T-helper 17 cell (primary cell): Measurements from ENCODE around the gene SFR1. TPM values are rescaled to one million over a fixed set of nuclear protein-coding genes. Genes with fewer than 3 reads are reported as not detected.
A peak's percentile ranks its signal among the peaks of the same experiment; 100 is the strongest.

Source experiments
- ATAC-seq: fragments of 150-1000 bp; cut with Tn5 transposase; 2 replicates; pipeline ENCODE4 v1.10.0; 2021; ENCODE audit warnings: mild to moderate bottlenecking, moderate library complexity
- DNase-seq, 3 donors: peaks; one replicate each; pipeline versions ENCODE4 v3.0.0 to v3.0.0-alpha.2; 2020 to 2021
- H3K9me3 ChIP-seq: one replicate; pipeline ENCODE4 v1.7.0; 2013; ENCODE audit warnings: low read length, mild to moderate bottlenecking; ENCODE audit not compliant: control insufficient read depth, poor library complexity, severe bottlenecking
- H3K27ac Mint-ChIP-seq: one replicate; pipeline ENCODE4 v1.8.0; 2022; ENCODE audit warnings: mild to moderate bottlenecking, moderate library complexity, mixed read lengths
- H3K27me3 Mint-ChIP-seq: one replicate; pipeline ENCODE4 v1.8.0; 2022; ENCODE audit warnings: mixed read lengths
- H3K36me3 Mint-ChIP-seq: one replicate; pipeline ENCODE4 v1.8.0; 2022; ENCODE audit warnings: low read depth, mixed read lengths
- H3K4me1 Mint-ChIP-seq: one replicate; pipeline ENCODE4 v1.8.0; 2022; ENCODE audit warnings: mild to moderate bottlenecking, mixed read lengths
- H3K4me3 Mint-ChIP-seq: one replicate; pipeline ENCODE4 v1.8.0; 2022; ENCODE audit warnings: mild to moderate bottlenecking, moderate library complexity, mixed read lengths
- total RNA-seq, 4 donors: library from RNA in 2 of 4; stranded (reverse) in 2 of 4; gene quantifications; one replicate each; pipeline ENCODE4 v1.2.3 and lab custom pipeline; 2022 to 2026

Gene SFR1
- total RNA-seq, 2 donors from 2014 or later = 10.9 to 16.3 TPM

DNA sequence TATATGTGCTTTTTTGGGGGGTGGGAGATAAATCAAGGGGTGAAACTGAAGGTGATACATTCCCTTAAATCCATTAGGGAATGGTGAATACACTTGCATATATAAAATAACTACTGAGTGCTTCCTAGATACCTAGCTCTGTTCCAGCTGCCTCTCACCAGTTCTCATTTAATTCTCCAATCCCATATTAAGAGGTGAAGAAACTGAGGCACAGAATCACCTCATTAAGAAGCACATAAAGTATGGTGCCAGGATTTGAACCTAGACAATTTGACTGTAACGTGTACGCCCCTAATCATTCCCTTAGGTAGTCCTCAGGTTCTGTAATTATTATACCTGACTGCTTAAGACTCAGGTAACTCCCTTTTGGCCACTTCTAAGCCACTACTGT lies 1.5 kb upstream of the SFR1 start:
- Mint-ChIP-seq H3K4me1 (peaks cover 13% of the 10 kb centered on the region), H3K36me3 (no peaks in the 10 kb centered on the region), H3K27me3 (peaks cover 6% of the 10 kb centered on the region), H3K27ac (peak overlapping the region; percentile 98), H3K4me3 (peak overlapping the region; percentile 90)
- H3K9me3 ChIP-seq = no peaks in the 10 kb centered on the region
- DNase-seq = no peak
- no peak for ATAC-seq

DNA sequence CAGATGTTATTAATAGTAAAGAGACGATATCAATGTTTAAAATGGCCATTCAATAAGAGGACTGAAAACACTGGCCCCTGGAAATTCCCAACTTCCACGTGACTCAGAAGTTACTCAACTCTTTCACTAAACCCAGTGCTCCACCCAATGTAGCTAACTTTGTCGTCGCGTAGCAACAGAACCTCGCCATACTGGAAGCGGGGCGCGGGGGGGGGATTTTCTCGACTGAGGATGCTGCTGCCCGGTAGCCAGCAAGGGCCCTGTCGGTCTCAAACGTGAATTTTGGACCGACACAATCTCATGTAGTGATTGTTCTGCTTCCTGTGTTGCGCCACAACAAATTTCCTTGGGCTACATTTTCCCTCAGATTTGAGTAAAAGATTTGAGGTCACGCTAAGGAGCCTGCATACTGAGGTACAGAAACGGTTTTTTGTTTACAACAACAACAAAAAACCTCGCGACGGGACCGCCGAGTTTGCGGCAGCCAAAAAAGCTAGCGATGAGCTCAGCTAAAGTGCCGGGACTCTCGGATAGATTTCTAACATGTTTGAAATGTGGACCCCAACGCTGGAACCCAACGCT lies 977 bp upstream of the SFR1 start:
- H3K27me3 Mint-ChIP-seq = peaks cover 6% of the 10 kb centered on the region
- DNase-seq (peak; percentile 65 to 87 (median 79)), ATAC-seq (peak; percentile 54)
- peaks cover 13% of the 10 kb centered on the region for H3K4me1 Mint-ChIP-seq
- H3K36me3 Mint-ChIP-seq = no peaks in the 10 kb centered on the region
- H3K27ac Mint-ChIP-seq = peak overlapping the region; percentile 98
- H3K9me3 ChIP-seq = no peaks in the 10 kb centered on the region
- H3K4me3 Mint-ChIP-seq = peak overlapping the region; percentile 90

DNA sequence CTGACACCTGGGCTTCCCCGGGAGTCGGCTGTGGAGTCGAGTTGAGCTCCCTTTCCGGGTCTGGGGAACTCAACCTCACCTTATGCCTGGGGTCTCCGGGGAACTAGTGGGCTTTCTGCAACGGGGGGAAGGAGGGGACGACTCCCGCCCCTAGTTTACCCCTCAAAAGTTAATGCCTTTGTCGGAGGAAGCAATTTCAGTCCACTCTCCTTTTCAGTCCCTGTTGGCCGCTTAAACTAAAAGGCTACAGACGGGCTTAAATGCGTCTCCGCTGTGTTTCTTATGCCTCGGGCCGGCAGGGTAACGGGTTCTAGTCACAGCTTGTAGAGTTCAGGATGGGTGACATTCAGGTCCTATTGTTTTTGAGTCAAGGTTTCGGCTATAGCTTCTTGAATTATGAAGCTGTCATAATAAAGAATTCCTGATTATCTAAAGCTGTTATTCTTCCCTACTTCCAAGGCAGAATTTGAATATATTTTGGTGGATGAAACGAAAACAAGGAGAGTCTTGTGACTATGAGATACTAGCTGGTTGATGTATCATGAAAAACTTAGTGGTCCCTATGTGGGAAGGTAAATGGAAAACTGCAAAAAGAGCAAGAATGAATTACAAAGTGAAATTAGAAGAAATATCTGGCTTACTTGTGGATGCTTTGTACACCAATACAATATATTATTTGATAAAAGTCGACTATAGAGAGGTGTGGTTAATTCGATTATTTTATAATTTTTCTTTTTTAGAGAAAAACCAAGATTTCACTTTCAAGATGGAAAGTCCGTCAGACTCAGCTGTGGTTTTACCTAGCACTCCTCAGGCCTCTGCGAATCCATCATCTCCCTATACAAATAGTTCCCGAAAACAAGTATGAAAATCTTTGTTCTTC lies 495 bp downstream of the SFR1 start:
- H3K27ac Mint-ChIP-seq = peak overlapping the region; percentile 98
- peak overlapping the region; percentile 90 for H3K4me3 Mint-ChIP-seq
- DNase-seq = no peak
- H3K9me3 ChIP-seq = no peaks in the 10 kb centered on the region
- peaks cover 13% of the 10 kb centered on the region for H3K4me1 Mint-ChIP-seq
- no peak for ATAC-seq
- H3K36me3 Mint-ChIP-seq = no peaks in the 10 kb centered on the region
- H3K27me3 Mint-ChIP-seq = no peaks in the 10 kb centered on the region

DNA sequence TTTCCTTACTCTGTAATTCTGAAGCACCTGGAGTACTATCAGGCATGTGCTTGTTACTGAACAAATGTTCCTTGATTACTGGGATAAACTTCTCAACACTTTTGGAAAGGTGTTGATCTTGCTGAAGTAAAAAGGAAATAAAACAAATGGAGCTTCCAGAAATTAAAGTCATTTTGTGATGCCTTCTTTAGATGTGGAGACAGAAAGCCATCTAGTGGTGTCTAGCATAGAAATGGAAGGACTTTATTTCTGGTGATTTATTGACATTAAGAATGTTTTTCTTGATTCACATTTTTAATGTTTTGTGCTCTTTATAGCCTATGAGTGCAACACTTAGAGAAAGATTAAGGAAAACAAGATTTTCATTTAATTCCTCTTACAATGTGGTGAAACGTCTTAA lies 1.4 kb downstream of the SFR1 start:
- H3K36me3 Mint-ChIP-seq = no peaks in the 10 kb centered on the region
- no peak overlapping the region for H3K4me3 Mint-ChIP-seq
- H3K27ac Mint-ChIP-seq = peak overlapping the region; percentile 6
- peaks cover 13% of the 10 kb centered on the region for H3K4me1 Mint-ChIP-seq
- ATAC-seq (no peak), DNase-seq (no peak)
- H3K9me3 ChIP-seq = no peaks in the 10 kb centered on the region
- no peaks in the 10 kb centered on the region for H3K27me3 Mint-ChIP-seq

DNA sequence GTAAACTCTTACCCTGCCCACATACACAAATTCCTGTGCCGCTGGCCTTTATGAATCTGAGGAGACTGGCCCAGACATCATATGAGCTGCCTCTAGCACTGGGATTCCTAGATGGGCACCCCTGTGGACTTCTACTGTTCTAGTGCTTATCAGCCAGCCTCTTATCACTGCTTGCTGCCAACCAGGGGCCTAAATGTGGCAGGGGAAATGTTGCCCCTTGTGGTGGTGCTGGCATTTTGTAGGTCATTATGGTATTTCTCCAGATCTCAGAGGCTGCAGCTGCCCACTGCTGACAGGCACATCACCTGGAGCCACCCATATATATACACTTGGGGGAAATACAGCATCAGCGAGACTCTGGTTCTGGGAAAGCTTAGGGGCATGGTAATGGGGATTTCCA lies 5.4 kb downstream of the SFR1 start:
- no peaks in the 10 kb centered on the region for H3K9me3 ChIP-seq
- peaks cover 14% of the 10 kb centered on the region for H3K27me3 Mint-ChIP-seq
- H3K4me3 Mint-ChIP-seq = no peak overlapping the region
- peak; percentile 42 for ATAC-seq
- no peak overlapping the region for H3K27ac Mint-ChIP-seq
- H3K4me1 Mint-ChIP-seq = peaks cover 6% of the 10 kb centered on the region
- H3K36me3 Mint-ChIP-seq = no peaks in the 10 kb centered on the region
- DNase-seq = no peak

DNA sequence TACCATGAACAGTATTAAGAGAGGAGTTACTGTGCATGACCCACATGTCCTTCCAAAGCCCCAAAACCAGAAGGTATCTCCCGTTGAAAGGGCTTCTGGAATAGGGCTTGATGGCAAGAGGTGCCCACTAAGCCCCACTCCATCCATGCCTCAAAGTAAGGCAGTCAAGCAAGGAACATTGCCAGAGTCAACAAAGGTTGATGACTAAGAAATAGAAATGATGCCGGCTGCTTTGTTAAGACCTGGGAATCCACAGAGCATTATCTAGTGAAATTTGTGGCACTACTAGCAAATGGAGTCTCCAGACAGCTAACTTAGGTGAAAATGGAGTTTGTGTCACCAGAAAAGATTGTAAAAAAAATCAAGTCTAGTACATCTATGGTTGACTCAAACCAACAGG lies 6.2 kb downstream of the SFR1 start:
- Mint-ChIP-seq H3K36me3 (peaks cover 2% of the 10 kb centered on the region), H3K27ac (no peak overlapping the region), H3K4me3 (no peak overlapping the region), H3K27me3 (peaks cover 22% of the 10 kb centered on the region), H3K4me1 (peaks cover 2% of the 10 kb centered on the region)
- ATAC-seq (no peak), DNase-seq (no peak)
- no peaks in the 10 kb centered on the region for H3K9me3 ChIP-seq

DNA sequence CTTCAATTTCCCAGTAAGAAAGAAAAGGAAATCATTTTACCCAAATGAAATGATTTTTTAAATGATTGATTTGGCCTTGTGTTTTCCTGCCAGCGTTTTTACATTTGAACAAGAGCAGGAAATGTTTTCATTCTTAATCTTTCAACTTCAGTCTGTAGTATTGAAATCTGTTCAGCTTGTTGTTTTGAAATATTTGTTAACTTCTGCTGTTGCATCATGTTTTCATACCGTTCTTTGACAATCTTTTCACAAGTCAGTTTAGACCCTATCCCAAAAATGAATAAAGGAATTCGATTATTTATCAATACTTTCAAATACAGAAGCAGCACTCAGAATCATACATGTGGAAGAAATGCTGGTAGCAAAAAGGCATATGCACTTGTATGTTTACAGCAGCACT lies 8.1 kb downstream of the SFR1 start:
- Mint-ChIP-seq H3K27me3 (peaks cover 31% of the 10 kb centered on the region), H3K4me1 (no peaks in the 10 kb centered on the region), H3K27ac (no peak overlapping the region), H3K4me3 (no peak overlapping the region), H3K36me3 (peaks cover 2% of the 10 kb centered on the region)
- DNase-seq (no peak), ATAC-seq (no peak)
- no peaks in the 10 kb centered on the region for H3K9me3 ChIP-seq

DNA sequence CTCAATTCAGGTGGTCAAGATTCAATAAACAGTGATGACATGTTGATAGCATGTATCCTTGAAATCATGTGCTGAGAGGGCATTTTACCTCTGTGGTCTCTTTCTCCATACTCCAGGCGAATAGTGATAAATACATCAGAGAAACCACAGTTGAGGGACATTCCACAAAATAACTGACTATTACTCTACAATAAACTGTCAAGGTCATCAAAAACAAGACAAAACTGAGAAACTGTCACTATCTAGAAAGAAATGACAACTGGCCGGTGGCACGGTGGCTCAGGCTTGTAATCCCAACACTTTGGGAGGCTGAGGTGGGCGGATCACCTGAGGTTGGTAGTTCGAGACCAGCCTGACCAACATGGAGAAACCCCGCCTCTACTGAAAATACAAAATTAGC lies 16.2 kb downstream of the SFR1 start:
- DNase-seq (no peak), ATAC-seq (no peak)
- H3K36me3 Mint-ChIP-seq = peaks cover 2% of the 10 kb centered on the region
- H3K27ac Mint-ChIP-seq = no peak overlapping the region
- no peak overlapping the region for H3K4me3 Mint-ChIP-seq
- H3K27me3 Mint-ChIP-seq = peaks cover 10% of the 10 kb centered on the region
- peaks cover 6% of the 10 kb centered on the region for H3K4me1 Mint-ChIP-seq
- no peaks in the 10 kb centered on the region for H3K9me3 ChIP-seq

DNA sequence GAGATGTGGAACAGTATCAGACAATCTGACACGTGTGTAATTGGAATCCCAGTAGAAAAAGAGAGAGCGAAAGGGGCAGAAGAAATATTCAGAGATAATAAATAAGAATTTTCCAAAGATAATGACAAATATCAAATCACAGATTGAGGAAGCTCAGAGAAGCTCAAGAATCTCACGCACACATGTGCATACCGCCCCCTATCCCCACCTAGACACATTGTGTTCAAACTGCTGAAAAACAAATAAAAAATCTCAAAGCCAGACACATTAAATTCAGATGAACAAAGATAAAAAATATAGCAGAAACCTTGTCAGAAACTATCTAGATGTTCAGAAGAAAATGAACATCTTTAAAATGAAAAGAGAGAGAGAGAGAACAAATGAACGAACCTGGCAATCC lies 17.2 kb downstream of the SFR1 start:
- Mint-ChIP-seq H3K4me3 (no peak overlapping the region), H3K36me3 (peaks cover 2% of the 10 kb centered on the region), H3K27ac (no peak overlapping the region), H3K27me3 (peaks cover 9% of the 10 kb centered on the region), H3K4me1 (peaks cover 6% of the 10 kb centered on the region)
- no peaks in the 10 kb centered on the region for H3K9me3 ChIP-seq
- ATAC-seq = no peak
- DNase-seq = no peak

DNA sequence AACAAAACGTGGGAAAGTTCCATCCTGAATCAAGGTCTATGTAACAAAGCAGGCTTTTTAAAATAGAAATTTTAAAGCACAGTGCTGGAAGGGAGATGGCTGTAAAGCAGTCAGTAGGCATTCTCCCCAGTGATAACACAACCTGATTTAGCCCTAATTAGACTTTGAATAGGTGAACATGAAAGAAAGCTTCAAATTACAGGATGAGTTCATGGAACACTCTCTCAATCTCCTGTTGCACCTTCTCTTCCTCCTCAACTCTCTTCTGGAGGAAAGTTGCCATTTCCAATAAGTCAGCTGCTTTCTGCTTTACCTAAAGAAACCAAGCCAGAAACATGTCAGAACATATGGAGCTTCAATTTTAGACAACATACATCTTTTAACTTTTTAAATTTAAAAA lies 20.1 kb downstream of the SFR1 start:
- Mint-ChIP-seq H3K27me3 (peaks cover 19% of the 10 kb centered on the region), H3K4me1 (peaks cover 6% of the 10 kb centered on the region)
- DNase-seq = no peak

DNA sequence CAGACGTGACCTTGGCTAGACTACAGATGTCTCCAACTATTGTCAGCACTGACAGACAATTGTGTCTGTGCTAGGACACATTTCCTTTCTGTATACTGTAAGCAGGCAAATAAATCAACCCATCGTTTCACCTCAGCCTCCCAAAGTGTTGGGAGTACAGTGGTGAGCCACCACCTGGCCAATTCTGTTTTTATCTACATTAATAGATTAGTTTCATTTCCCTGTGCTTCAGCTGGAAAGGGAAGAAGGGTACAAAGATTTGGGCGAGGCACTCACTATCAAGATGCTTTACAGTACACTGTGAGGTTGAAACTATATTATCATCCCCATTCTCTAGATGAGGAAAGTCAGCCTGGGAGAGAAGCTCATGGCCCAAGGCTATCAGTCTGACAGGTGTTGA lies 21.9 kb downstream of the SFR1 start:
- H3K9me3 ChIP-seq = no peaks in the 10 kb centered on the region
- Mint-ChIP-seq H3K36me3 (peaks cover 2% of the 10 kb centered on the region), H3K27ac (no peak overlapping the region), H3K27me3 (peaks cover 25% of the 10 kb centered on the region), H3K4me1 (peaks cover 6% of the 10 kb centered on the region), H3K4me3 (no peak overlapping the region)
- ATAC-seq (no peak), DNase-seq (no peak)

More for the DNA sequence above, 20.1 kb downstream of the SFR1 start:
- H3K9me3 ChIP-seq = no peaks in the 10 kb centered on the region
- no peak for ATAC-seq
- Mint-ChIP-seq H3K4me3 (no peak overlapping the region), H3K27ac (no peak overlapping the region), H3K36me3 (peaks cover 2% of the 10 kb centered on the region)

DNA sequence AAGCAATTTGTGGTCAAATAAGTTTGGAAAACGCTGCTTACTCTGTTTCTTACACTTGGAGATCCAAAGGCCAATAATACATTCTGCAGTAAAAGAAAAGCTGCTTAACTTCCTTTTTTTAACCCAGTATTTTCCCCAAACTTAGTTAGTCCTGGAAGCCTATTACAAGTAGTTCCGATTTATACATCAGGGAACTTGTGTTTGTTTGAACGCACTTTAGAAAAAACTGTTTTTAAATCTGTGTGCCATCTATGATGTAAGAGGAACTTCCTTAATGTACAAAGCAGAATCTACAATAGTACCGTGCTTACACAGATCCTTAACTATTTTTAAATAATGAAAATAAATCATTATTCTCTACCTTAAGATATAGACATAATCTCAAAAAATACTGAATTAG lies 23.0 kb downstream of the SFR1 start:
- H3K36me3 Mint-ChIP-seq = no peaks in the 10 kb centered on the region
- ATAC-seq (no peak), DNase-seq (no peak)
- no peaks in the 10 kb centered on the region for H3K4me1 Mint-ChIP-seq
- no peak overlapping the region for H3K27ac Mint-ChIP-seq
- no peak overlapping the region for H3K4me3 Mint-ChIP-seq
- peaks cover 25% of the 10 kb centered on the region for H3K27me3 Mint-ChIP-seq
- no peaks in the 10 kb centered on the region for H3K9me3 ChIP-seq

DNA sequence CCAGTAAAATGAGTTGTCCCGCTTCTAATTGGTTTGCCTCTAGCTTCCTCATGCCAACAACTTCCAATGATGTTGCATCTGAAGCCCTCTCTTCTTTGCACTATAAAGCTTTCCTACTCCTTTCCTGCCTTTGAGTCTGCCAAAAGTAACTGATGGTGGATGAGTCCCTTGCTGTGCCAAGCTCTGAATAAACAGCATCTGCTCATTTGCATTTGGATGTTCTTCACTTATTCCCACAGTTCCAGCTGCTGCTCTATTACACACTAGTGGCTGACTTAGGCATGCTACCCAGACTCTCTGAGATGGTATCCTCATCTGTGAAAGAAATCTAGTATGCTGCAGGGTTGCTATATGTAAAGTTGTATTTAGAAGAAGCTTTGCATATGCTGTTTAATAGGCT lies 24.9 kb downstream of the SFR1 start:
- Mint-ChIP-seq H3K27ac (no peak overlapping the region), H3K4me3 (no peak overlapping the region), H3K4me1 (no peaks in the 10 kb centered on the region), H3K36me3 (no peaks in the 10 kb centered on the region), H3K27me3 (peaks cover 25% of the 10 kb centered on the region)
- DNase-seq (no peak), ATAC-seq (no peak)
- H3K9me3 ChIP-seq = peaks cover 3% of the 10 kb centered on the region

DNA sequence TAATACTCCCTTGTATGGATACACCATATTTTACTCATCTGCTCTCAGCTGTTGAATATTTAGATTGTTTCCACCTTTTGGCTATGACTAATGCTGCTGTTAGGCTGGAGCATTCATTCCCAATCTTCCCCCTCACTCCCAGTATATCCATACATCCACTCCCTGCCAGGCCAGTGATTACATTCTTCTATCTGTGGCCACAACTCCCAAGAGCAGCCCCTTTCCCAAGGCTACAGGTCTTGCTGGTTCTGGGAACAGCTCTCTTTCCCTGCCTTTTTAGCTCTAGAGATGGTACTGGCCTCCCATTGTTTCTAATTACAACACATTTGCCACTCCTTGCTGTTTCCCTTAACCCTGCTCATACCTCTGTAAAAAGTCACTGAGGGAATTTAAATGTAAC lies 28.2 kb downstream of the SFR1 start:
- ATAC-seq = no peak
- H3K4me3 Mint-ChIP-seq = no peak overlapping the region
- peaks cover 3% of the 10 kb centered on the region for H3K9me3 ChIP-seq
- H3K36me3 Mint-ChIP-seq = no peaks in the 10 kb centered on the region
- no peak overlapping the region for H3K27ac Mint-ChIP-seq
- H3K27me3 Mint-ChIP-seq = peaks cover 19% of the 10 kb centered on the region
- DNase-seq = no peak
- H3K4me1 Mint-ChIP-seq = no peaks in the 10 kb centered on the region
